Stimulated activated CD4-positive, alpha-beta T cell treated with anti-CD3 and anti-CD28 coated beads, Interleukin-12 subunit alpha, Interleukin-12 subunit beta, amount 100 ng/mL, for 24 hours (primary cell): ENCODE data around the gene KIF3A.

Experiments used
- DNase-seq, 2 experiments: peaks; one replicate each; pipeline ENCODE4 v3.0.0-alpha.2; 2020; ENCODE audit warnings: low read depth in 2 of 2

KIF3A gene

GRCh38 chr5:132677682-132678400, 59.5 kb downstream of the KIF3A start:
- DNase-seq, result no peak

- no peak for DNase-seq
These were observed 60.2 kb downstream of the KIF3A start for GRCh38 chr5:132677191-132677590.

- no peak for DNase-seq
These were observed 61.2 kb downstream of the KIF3A start for GRCh38 chr5:132675936-132676689.

GRCh38 chr5:132674671-132675506, 62.5 kb downstream of the KIF3A start:
- DNase-seq, result no peak

- DNase-seq, result no peak
These were observed 63.3 kb downstream of the KIF3A start, which contains the start of gene IL4 for GRCh38 chr5:132673939-132674630. Gene IL4 (plus strand): TSS chr5:132673989. CDS start chr5:132674051, 62 bp downstream.

GRCh38 chr5:132673488-132673887, 63.9 kb downstream of the KIF3A start:
- no peak for DNase-seq

GRCh38 chr5:132671000-132671399, 66.3 kb downstream of the KIF3A start:
- no peak for DNase-seq

GRCh38 chr5:132669966-132670882, 67.1 kb downstream of the KIF3A start:
- no peak for DNase-seq

- DNase-seq, result no peak
These were observed 67.9 kb downstream of the KIF3A start for GRCh38 chr5:132669455-132669820.

- no peak for DNase-seq
These were observed 68.5 kb downstream of the KIF3A start for GRCh38 chr5:132668706-132669454.

GRCh38 chr5:132667761-132668705, 69.3 kb downstream of the KIF3A start:
- no peak for DNase-seq

GRCh38 chr5:132667309-132667708, 70.0 kb downstream of the KIF3A start:
- no peak for DNase-seq

- DNase-seq, result no peak
These were observed 70.8 kb downstream of the KIF3A start for GRCh38 chr5:132666310-132667123.

GRCh38 chr5:132665574-132666080, 71.7 kb downstream of the KIF3A start:
- DNase-seq, result no peak

GRCh38 chr5:132664696-132665209, 72.6 kb downstream of the KIF3A start:
- DNase-seq, result no peak

- DNase-seq, result no peak
These were observed 73.3 kb downstream of the KIF3A start for GRCh38 chr5:132663771-132664695.
